GM19452 (cell line): ENCODE measurements around the gene SKP2.
"Not testable (repeated sequence)": the region's sequence is repeated elsewhere in the genome, so short reads cannot be mapped to it uniquely, and the experiment has no call there.

Source experiments
- ATAC-seq: cut with Tn5 transposase; IDR thresholded peaks from one replicate; pipeline ENCODE4 v1.9.1; 2021; ENCODE audit not compliant: unreplicated experiment

The SKP2 gene

GRCh38 chr5:36156121-36156601 lies 4.2 kb downstream of the SKP2 start:
- ATAC-seq = no peak

- ATAC-seq = no peak
Observed at GRCh38 chr5:36156619-36157018, 4.7 kb downstream of the SKP2 start.

DNA sequence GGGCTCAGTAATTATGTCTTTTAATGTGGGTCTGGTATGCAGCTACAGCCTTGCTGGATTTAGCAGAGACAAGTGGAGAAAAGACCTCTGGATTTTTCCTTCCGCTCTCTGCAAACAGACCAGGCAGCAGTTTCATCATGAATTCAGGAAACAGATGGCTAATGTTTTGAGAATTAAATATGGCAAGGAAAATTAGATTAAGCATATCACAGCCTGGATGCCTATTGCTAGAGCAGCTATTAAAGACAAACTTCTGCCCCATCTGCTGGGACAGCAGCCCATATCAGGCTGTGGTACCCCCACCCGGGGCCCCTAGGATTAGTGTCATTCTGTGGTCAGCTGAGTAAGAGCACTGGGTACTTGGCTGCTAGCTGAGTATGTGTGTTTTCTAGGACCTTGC lies 6.2 kb downstream of the SKP2 start:
- no peak for ATAC-seq

DNA sequence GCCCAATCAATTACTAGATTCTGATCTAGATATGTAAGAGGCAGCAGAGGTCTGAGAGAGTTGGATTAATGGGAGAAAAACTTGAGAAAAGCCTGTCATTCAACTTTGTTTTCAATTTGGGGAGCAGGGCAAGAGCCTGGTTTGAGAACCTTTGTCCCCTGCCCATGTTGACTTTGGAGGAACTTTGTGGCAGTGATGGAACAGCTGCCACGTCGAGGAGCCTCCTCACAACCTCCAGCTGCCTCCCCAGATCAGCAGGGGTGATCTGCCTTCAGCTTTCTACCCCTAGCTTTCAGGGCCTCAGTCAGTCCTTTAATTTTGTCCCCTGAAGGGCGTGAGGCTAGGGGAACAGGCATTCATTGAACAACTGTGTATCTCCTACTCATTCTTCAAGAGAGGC lies 8.7 kb downstream of the SKP2 start:
- ATAC-seq = no peak

- ATAC-seq = no peak
Observed at GRCh38 chr5:36161361-36161760, 9.4 kb downstream of the SKP2 start.

DNA sequence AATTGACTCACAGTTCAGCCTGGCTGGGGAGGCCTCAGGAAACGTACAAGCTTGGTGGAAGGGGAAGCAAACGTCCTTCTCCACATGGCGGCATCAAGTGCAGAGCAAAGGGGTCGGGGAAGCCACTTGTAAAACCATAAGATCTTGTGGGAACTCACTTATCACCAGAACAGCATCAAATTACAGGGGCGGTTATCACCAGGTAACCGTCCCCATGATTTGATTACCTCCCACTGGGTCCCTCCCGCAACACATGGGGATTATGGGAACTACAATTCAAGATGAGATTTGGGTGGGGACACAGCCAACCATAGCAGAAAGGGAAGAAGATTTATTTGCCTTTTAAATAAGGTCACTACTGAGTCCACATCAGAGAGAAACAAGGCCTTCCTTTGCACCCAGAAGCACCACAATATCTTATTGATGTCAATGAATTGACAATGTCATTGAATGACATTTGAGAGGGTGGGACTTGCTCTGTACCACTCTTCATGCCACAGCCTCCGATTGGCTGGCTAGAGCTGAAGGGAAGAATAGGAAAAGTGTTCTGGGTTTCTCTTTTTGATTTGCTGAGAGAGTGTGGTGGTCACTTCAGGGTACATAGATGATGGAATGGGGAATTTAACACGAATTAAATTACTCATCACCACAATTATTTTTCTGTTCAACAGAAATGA lies 11.0 kb downstream of the SKP2 start:
- ATAC-seq = no peak

DNA sequence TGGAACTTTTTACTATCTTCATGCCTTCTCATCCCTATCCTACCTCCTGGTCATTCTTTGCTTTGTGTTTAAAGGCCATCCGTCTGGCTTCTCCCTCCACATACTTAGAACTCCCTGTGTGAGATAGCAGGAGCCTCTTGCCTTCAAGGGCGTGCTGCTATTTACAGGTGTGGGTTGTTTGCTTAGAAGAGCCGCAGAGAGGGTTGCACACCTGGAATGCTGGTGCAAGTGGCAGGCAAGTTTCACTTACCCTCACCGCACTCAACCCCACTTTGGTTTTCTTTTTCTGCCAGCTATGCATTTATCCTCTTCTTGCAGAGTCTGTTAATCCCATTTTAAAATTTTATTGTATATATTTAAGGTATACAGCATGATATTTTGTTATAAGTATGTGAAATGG lies 12.6 kb downstream of the SKP2 start:
- no peak for ATAC-seq

- ATAC-seq = no peak
Observed at GRCh38 chr5:36168737-36169136, 16.8 kb downstream of the SKP2 start.

DNA sequence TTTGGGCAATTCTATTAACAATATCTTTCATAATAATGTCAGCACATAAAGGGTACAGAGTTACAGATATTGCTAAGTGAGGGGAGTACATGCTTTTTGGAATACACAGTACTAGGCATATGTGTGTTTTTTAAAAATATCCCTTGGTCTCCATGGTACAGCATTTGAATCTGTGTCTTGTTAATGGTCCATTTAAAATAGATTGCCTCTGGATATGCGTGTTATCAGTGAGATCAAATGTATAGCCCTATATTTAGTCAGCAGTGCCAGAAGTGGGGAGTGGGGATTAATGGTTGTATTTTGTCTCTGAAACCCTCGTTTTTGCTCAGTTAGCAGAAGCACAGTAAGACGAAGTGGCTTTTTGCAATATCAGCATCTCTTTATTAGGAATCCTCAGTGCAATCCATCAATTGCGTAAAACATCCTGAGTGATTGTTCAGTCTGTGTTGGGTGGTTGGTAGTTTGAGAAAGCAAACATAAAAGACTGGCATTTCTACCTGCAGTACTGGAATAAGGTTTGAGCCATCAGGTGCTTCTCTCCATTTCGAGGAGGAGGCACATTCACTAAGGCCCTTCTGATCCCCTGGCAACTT lies 19.0 kb downstream of the SKP2 start:
- ATAC-seq = no peak

DNA sequence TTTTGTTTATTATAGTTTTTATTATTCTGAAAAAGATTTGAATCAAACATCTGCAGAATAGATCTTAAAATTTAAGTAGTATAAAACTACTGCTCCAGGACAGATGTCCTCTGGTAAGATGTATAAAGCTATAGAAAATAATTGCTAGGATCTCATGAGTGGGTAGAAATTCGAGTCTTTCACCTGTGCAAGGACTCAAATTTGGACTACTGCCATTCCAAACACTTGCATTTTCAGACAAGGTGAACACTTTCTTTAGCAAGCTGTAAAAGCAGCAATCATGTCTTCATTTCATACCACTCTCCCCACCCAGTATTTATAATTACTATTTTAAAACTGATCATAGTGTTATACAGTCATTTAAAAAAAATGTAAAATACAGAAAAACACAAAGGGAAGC lies 20.7 kb downstream of the SKP2 start:
- ATAC-seq = no peak

DNA sequence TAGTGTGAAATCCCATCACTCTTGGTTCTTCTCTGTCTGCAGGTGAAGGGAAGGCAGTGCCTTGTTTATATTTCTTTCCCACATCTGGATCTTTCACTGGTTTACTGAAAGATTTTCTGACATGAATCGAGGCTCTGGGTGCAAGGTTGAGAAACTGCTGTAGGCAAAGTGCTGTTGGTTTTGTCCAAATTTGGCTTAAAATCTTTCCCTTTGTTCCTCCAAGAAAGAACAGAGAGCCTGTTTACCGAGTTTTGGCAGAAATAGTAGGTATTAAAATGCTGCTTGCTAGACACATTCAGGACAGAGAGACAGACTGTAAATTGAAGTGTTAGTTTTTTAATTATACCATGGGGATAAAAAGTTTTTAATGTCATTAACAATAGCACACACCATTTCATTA lies 21.5 kb downstream of the SKP2 start:
- no peak for ATAC-seq

DNA sequence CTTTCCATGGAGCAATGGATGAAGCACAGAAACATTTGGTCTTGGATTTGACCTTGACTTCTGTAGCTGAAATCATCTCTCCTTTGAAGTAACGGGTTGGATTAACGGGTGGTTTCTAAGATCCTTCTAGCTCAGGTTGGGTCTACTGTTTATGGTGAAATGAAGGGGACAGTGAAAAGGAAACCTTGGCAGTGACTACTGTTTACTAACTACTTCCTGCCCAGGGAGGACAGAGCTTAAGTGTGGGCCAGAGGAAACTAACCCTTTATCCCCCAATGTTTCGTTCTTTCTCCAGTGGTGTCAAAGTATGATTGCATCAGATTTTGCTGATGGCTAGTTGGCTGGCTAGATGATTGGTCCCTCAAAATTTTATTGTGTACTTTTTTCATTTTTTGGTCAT lies 22.2 kb downstream of the SKP2 start:
- ATAC-seq = no peak

DNA sequence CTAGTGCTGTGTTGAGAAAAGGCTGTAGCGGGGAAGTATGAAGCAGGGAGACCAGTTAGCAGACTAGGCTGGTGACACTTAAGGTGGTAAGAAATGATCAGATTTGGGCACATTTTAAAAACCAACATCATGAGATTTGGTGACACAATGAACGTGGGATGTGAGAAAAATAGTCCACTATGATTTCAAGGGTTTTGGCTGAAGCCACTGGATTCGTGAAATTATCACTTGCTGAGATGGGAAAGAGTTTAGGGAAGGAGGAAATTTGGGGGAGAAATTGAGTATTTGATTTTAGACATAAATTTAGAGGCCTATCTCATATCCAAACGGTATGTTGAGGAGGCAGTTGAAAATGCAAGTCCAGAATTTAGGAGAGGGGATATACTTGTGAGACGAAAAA lies 23.1 kb downstream of the SKP2 start:
- no peak for ATAC-seq

- ATAC-seq = peak; percentile 98
Observed at GRCh38 chr5:36177154-36177553, 25.2 kb downstream of the SKP2 start.

DNA sequence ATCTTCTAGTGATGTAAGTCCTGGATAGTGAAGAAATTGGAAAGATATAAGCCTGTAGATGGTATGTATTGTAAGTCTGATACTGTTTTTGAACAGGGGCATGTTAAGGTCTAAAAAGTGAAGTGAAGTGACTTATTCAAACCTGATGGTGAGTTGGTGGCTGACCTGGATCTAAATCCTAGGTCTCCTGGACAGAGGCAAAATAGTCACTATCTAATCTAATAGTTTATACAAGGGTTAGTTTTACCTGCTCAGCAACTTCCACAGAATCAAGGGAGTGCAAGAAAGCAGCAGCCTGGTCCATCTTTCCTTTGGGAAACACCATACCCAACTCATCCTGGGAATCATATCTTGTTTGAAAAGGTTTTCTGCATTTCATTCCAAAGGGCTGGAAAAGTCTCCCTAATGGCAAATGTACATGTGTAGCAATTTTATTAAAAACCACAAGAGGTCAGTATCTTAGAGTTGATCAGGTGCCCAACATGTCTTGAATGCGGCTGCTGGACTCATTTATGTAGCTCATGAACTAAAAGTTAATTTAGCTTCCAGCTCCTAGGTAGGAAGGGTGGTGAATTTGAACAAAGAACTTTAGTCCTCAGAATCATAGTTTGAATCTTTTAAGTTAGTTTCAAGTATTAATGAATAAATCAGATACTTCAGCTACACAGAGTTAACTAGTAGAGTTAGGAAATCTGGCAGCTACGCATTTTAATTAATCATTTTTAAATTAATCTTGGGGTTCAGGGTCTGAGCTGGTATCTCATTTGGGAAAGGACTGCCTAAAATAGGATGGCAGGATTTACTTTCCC lies 26.0 kb downstream of the SKP2 start:
- peak; percentile 20 for ATAC-seq

- ATAC-seq = no peak
Observed at GRCh38 chr5:36178524-36178890, 26.6 kb downstream of the SKP2 start.

DNA sequence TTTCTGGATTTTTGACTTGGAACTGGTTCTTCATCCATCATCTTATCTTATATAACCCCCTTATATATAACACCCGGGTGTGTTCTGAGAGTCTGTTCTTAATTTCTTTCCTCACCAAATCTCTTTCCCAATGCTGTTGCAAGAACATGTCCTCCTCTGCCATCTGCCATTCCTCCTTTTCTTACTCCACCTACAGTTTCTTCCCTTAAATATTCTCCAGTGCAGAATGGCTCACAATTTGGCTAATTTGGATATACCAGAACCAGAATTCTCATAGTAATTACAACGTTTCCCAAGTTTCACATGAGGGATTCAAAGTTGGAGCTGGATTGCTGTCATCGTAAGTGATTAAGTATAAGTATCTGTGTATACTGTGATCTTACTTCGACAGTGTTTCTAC lies 28.0 kb downstream of the SKP2 start:
- no peak for ATAC-seq

DNA sequence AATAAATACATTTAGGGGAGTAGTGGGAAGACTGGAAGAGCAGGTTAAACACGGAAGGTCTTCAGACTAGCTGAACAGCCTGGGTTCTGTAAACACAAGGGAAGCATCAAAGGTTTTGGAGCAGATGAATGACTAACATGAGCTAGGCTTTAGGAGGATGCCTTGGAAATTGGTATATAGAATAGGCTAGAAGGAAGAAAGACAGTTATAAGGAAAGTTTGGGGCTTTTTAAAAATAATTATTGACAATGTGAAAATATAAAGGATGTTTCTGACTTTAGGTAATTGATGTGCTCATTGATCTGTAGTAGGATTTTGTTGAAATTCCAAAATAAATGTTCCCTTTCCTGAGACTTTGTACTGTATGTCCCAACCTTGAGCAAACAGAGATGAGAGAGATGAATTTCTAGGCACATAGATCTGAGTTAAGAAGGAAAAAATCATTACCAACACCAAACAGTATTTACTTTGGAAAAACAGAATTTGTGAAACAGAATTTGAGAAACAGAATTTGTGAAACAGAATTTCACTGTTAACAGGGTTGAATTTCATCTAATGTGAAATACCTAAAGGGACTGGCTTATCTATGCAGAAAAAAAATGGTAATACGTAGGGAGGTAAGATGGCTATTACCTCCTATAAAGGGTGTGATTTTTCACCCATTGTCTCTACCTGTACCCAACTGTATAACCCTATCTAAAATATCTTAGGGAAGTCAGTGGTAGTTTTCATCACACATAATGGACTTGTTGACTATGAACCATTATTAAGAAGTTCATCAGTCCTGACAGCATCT lies 28.8 kb downstream of the SKP2 start:
- no peak for ATAC-seq

- no peak for ATAC-seq
Observed at GRCh38 chr5:36181774-36182173, 29.9 kb downstream of the SKP2 start.

DNA sequence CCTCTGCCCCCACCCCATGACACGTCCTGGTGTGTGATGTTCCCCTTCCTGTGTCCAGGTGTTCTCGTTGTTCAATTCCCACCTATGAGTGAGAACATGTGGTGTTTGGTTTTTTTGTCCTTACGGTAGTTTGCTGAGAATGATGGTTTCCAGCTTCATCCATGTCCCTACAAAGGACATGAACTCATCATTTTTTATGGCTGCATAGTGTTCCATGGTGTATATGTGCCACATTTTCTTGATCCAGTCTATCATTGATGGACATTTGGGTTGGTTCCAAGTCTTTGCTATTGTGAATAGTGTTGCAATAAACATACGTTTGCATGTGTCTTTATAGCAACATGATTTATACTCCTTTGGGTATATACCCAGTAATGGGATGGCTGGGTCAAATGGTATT lies 32.5 kb downstream of the SKP2 start:
- ATAC-seq = not testable (repeated sequence)

DNA sequence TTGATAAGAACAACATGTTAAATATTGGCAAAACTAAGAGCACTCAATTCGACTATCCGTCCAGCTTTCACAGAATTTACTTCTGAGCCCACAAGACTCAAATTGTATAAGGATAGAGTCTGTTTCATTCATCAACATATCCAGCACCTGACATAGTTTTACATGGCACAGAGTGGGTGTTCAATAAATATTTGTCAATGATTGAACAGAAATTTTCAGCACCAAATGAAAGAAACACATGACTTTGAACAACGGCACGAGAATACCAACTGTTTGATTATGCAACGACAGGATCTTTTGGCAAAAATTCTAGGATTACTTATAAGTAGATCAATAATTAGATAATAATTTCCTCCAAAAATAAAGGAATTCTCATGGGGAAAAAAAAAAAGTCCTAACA lies 41.8 kb downstream of the SKP2 start:
- no peak for ATAC-seq
